Lower leg skin (tissue), 4 donors: ENCODE measurements around the gene OR4D6. TPM values are rescaled to one million over a fixed set of nuclear protein-coding genes. Genes with fewer than 3 reads are reported as not detected.

Experiments
- total RNA-seq, 4 donors: library from RNA; depleted of rRNA; stranded (reverse); fragments of >200 nt; gene quantifications; one replicate each; pipeline ENCODE4 v1.1.0, GENCODE V29; 2016

Gene OR4D6
- total RNA-seq, 4 donors from 2014 or later = not detected

Other genes starting within 250 kb of the OR4D6 start
- gene MPEG1, start 244.0 kb upstream of the OR4D6 start, total RNA-seq = 1 to 10 TPM; 2.1 to 6.9 (median 3.8) TPM
- gene OR5AN1, start 98.1 kb upstream of the OR4D6 start, total RNA-seq = not detected
- gene OR5A2, start 30.5 kb upstream of the OR4D6 start, total RNA-seq = not detected
- gene OR5A1, start 20.5 kb upstream of the OR4D6 start, total RNA-seq = not detected
- gene OR4D10, start 16.4 kb downstream of the OR4D6 start, total RNA-seq = not detected
- not detected for gene OR4D11, start 46.6 kb downstream of the OR4D6 start, total RNA-seq
- gene OR4D9, start 54.6 kb downstream of the OR4D6 start, total RNA-seq = not detected
- gene OSBP, start 158.8 kb downstream of the OR4D6 start, total RNA-seq = 10 to 100 TPM; 42.4 to 52.9 (median 43.8) TPM
- gene PATL1, start 212.1 kb downstream of the OR4D6 start, total RNA-seq = 10 to 100 TPM; 17.4 to 21.7 (median 18.5) TPM